Keratinocyte (primary cell): ENCODE results near the gene MCRS1. TPM values are rescaled to one million over a fixed set of nuclear protein-coding genes. Genes with fewer than 3 reads are reported as not detected.

Experiments used
- DNase-seq: peaks from one replicate; pipeline ENCODE4 v3.0.0-alpha.2; 2011; ENCODE audit warnings: low read depth, missing footprints, low spot score
- FAIRE-seq: peaks from 2 replicates; lab custom pipeline; 2011; peaks lifted over from hg19 to GRCh38; lab: Jason Lieb, UNC
- H2AFZ ChIP-seq: 2 replicates; pipeline ENCODE4 v1.6.0; 2012; ENCODE audit warnings: low read length, control low read depth, inconsistent platforms; ENCODE audit not compliant: control insufficient read depth
- H3K27ac ChIP-seq: 2 replicates; pipeline ENCODE4 v1.5.1; 2011; ENCODE audit warnings: low read length; ENCODE audit not compliant: control insufficient read depth, insufficient read depth
- H3K27me3 ChIP-seq: 3 replicates; pipeline ENCODE4 v1.6.0; 2011; ENCODE audit warnings: low read length; ENCODE audit not compliant: control insufficient read depth, insufficient read depth; ENCODE audit errors: extremely low read depth
- H3K36me3 ChIP-seq, 2 experiments: 2 replicates in 1 of 2; 3 replicates in 1 of 2; pipeline ENCODE4 v1.5.1; 2011; ENCODE audit warnings: low read length in 2 of 2, mild to moderate bottlenecking in 1 of 2; ENCODE audit not compliant: control insufficient read depth in 2 of 2, insufficient read depth in 2 of 2; ENCODE audit errors: extremely low read depth in 1 of 2
- H3K4me1 ChIP-seq: 3 replicates; pipeline ENCODE4 v1.5.1; 2011; ENCODE audit warnings: low read length; ENCODE audit not compliant: control insufficient read depth, insufficient read depth; ENCODE audit errors: extremely low read depth
- H3K4me2 ChIP-seq: 3 replicates; pipeline ENCODE4 v1.6.0; 2011; ENCODE audit warnings: low read depth, low read length; ENCODE audit not compliant: control insufficient read depth, insufficient read depth; ENCODE audit errors: extremely low read depth
- H3K4me3 ChIP-seq, 3 experiments: fragments of 200-600 bp in 1 of 3; sonication (generic) in 1 of 3; 2 replicates in 2 of 3; 3 replicates in 1 of 3; pipeline ENCODE4 v1.5.1; 2011 to 2016; ENCODE audit warnings: low read length in 3 of 3, mild to moderate bottlenecking in 3 of 3, control low read depth in 2 of 3, inconsistent platforms in 1 of 3, low read depth in 1 of 3, mixed read lengths in 1 of 3, mixed run types in 1 of 3, moderate library complexity in 1 of 3; ENCODE audit not compliant: control insufficient read depth in 2 of 3, insufficient read depth in 2 of 3; ENCODE audit errors: extremely low read depth in 1 of 3
- H3K79me2 ChIP-seq: 2 replicates; pipeline ENCODE4 v1.6.0; 2012; ENCODE audit warnings: low read length; ENCODE audit not compliant: control insufficient read depth, insufficient read depth
- H3K9ac ChIP-seq: 3 replicates; pipeline ENCODE4 v1.6.0; 2011; ENCODE audit warnings: low read length; ENCODE audit not compliant: control insufficient read depth, insufficient read depth; ENCODE audit errors: extremely low read depth
- H3K9me1 ChIP-seq: 3 replicates; pipeline ENCODE4 v1.6.0; 2011; ENCODE audit warnings: low read length; ENCODE audit not compliant: control insufficient read depth, insufficient read depth; ENCODE audit errors: extremely low read depth
- H3K9me3 ChIP-seq: 2 replicates; pipeline ENCODE4 v1.5.1; 2012; ENCODE audit warnings: low read depth, low read length; ENCODE audit not compliant: control insufficient read depth
- H4K20me1 ChIP-seq: 3 replicates; pipeline ENCODE4 v1.6.0; 2011; ENCODE audit warnings: low read length; ENCODE audit not compliant: control insufficient read depth, insufficient read depth; ENCODE audit errors: extremely low read depth
- EZH2 ChIP-seq: IDR thresholded peaks from one replicate; pipeline ENCODE4 v1.6.1; 2012; ENCODE audit warnings: inconsistent platforms, mild to moderate bottlenecking, low read length, moderate library complexity
- dilution Hi-C: fragments of 300-500 bp; cut with MboI; formaldehyde crosslinking; loops from one replicate; pipeline ENCODE4 v1.7.0; 2020; ENCODE audit warnings: low sequenced_read_pairs; ENCODE audit not compliant: extremely low pct_ligation_motif_present
- polyA plus RNA-seq, 5 experiments: library from polyadenylated mRNA; depleted of rRNA in 3 of 5; stranded (reverse) in 3 of 5; stranded (forward) in 1 of 5; unstranded in 1 of 5; fragments of >200 nt; gene quantifications; 1 replicate in 1 of 5; 2 replicates in 3 of 5; 3 replicates in 1 of 5; pipeline versions ENCODE4 v1.2.1 to v1.2.3, GENCODE V29; 2011 to 2012; ENCODE audit warnings: missing spikeins in 2 of 5, low read depth in 1 of 5, low replicate concordance in 1 of 5
- TF ChIP-seq, protein P1 (sequence below), 3 experiments: IDR thresholded peaks in 1 of 3; conservative IDR thresholded peaks in 1 of 3; optimal IDR thresholded peaks in 1 of 3; 2 replicates in 2 of 3; 3 replicates in 1 of 3; pipeline versions ENCODE3 to v1.5.1; 2011; ENCODE audit warnings: low read length in 3 of 3, mild to moderate bottlenecking in 3 of 3, moderate library complexity in 2 of 3, control low read depth in 1 of 3, inconsistent platforms in 1 of 3; ENCODE audit not compliant: insufficient read depth in 2 of 3; ENCODE audit errors: extremely low read depth in 1 of 3

MCRS1 gene
- polyA plus RNA-seq, 1 donor (not counting 4 experiments of a cell fraction or from before 2014, with no cell fraction given): 40.7 TPM

- Histone ChIP-seq H3K4me2 (no peak overlapping the region), H3K27me3 (no peaks in the 10 kb centered on the region), H3K4me1 (peaks cover 10% of the 10 kb centered on the region), H2AFZ (no peak overlapping the region), H4K20me1 (peaks cover 3% of the 10 kb centered on the region), H3K4me3 (no peak overlapping the region), H3K9ac (no peak overlapping the region), H3K27ac (no peak overlapping the region), H3K9me3 (no peaks in the 10 kb centered on the region), H3K9me1 (no peaks in the 10 kb centered on the region), H3K79me2 (no peaks in the 10 kb centered on the region), H3K36me3 (peaks cover 0 to 5% of the 10 kb centered on the region in 2 experiments)
- FAIRE-seq (no peak), DNase-seq (no peak)
- dilution Hi-C loops: no loop called here
- TF ChIP-seq, protein P1, sequence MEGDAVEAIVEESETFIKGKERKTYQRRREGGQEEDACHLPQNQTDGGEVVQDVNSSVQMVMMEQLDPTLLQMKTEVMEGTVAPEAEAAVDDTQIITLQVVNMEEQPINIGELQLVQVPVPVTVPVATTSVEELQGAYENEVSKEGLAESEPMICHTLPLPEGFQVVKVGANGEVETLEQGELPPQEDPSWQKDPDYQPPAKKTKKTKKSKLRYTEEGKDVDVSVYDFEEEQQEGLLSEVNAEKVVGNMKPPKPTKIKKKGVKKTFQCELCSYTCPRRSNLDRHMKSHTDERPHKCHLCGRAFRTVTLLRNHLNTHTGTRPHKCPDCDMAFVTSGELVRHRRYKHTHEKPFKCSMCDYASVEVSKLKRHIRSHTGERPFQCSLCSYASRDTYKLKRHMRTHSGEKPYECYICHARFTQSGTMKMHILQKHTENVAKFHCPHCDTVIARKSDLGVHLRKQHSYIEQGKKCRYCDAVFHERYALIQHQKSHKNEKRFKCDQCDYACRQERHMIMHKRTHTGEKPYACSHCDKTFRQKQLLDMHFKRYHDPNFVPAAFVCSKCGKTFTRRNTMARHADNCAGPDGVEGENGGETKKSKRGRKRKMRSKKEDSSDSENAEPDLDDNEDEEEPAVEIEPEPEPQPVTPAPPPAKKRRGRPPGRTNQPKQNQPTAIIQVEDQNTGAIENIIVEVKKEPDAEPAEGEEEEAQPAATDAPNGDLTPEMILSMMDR (optimal IDR thresholded peaks at IDR 0.05 in 1 of 3, IDR thresholded peaks at IDR 0.05 in 1 of 3, conservative IDR thresholded peaks at IDR 0.05 in 1 of 3; ENCODE audit: extremely low read depth in 1 of 3, insufficient read depth in 2 of 3, low read length in 3 of 3): no peak
- no peak for TF ChIP-seq EZH2
These were observed 36.2 kb downstream of the MCRS1 start for GRCh38 chr12:49531745-49532144.

- H2AFZ ChIP-seq: no peak overlapping the region
- no peak for TF ChIP-seq EZH2
- TF ChIP-seq, protein P1 (optimal IDR thresholded peaks at IDR 0.05 in 1 of 3, IDR thresholded peaks at IDR 0.05 in 1 of 3, conservative IDR thresholded peaks at IDR 0.05 in 1 of 3; ENCODE audit: extremely low read depth in 1 of 3, insufficient read depth in 2 of 3, low read length in 3 of 3): no peak
- H4K20me1 ChIP-seq: no peaks in the 10 kb centered on the region
- H3K4me3 ChIP-seq: no peak overlapping the region
- H3K79me2 ChIP-seq: no peaks in the 10 kb centered on the region
- dilution Hi-C loops: no loop called here
- H3K27ac ChIP-seq: no peak overlapping the region
- no peak overlapping the region for H3K9ac ChIP-seq
- FAIRE-seq (no peak), DNase-seq (no peak)
- no peaks in the 10 kb centered on the region for H3K4me1 ChIP-seq
- H3K36me3 ChIP-seq: peaks cover 10 to 19% of the 10 kb centered on the region in 2 experiments
- no peaks in the 10 kb centered on the region for H3K9me3 ChIP-seq
- no peaks in the 10 kb centered on the region for H3K27me3 ChIP-seq
- no peaks in the 10 kb centered on the region for H3K9me1 ChIP-seq
- no peak overlapping the region for H3K4me2 ChIP-seq
These were observed 38.5 kb downstream of the MCRS1 start for GRCh38 chr12:49529414-49529813.
